Esophagus muscularis mucosa (tissue), 4 donors: ENCODE data around the gene TRIB2. TPM values are rescaled to one million over a fixed set of nuclear protein-coding genes. Genes with fewer than 3 reads are reported as not detected.

Source experiments
- DNase-seq: peaks from one replicate; pipeline ENCODE4 v3.0.0-alpha.2; 2017; ENCODE audit errors: extremely low spot score
- H3K27ac ChIP-seq, 4 donors: fragments of 200-600 bp; sonication (generic); replicated peaks in 1 of 4; 1 replicate in 3 of 4; 2 replicates in 1 of 4; pipeline ENCODE4 v1.5.1; 2016 to 2019; ENCODE audit warnings: mild to moderate bottlenecking in 1 of 4
- H3K27me3 ChIP-seq, 4 donors: fragments of 200-600 bp; sonication (generic); one replicate each; pipeline versions ENCODE4 v1.5.1 to v1.6.0; 2016 to 2019
- H3K36me3 ChIP-seq, 4 donors: fragments of 200-600 bp; sonication (generic); one replicate each; pipeline ENCODE4 v1.5.1; 2016 to 2019
- H3K4me1 ChIP-seq, 4 donors: fragments of 200-600 bp; sonication (generic); one replicate each; pipeline ENCODE4 v1.5.1; 2016 to 2019
- H3K4me3 ChIP-seq, 4 donors: fragments of 200-600 bp; sonication (generic); 1 replicate in 2 of 4; 2 replicates in 2 of 4; pipeline ENCODE4 v1.5.1; 2016 to 2019; ENCODE audit warnings: mild to moderate bottlenecking in 4 of 4, moderate library complexity in 1 of 4
- H3K9me3 ChIP-seq, 4 donors: fragments of 200-600 bp; sonication (generic); 1 replicate in 3 of 4; 2 replicates in 1 of 4; pipeline ENCODE4 v1.5.1; 2016 to 2019
- EP300 ChIP-seq: sonication (generic); formaldehyde crosslinking; IDR thresholded peaks from one replicate; pipeline ENCODE4 v1.6.1; 2017; ENCODE audit warnings: antibody characterized with exemption
- POLR2A ChIP-seq: fragments of 450-650 bp; IDR thresholded peaks from one replicate; pipeline ENCODE4 v1.6.1; 2017; ENCODE audit warnings: antibody characterized with exemption, moderate library complexity, mild to moderate bottlenecking, low read depth
- POLR2AphosphoS5 ChIP-seq, 2 donors: sonication (generic); formaldehyde crosslinking; IDR thresholded peaks; one replicate each; pipeline ENCODE4 v1.6.1; 2017; ENCODE audit warnings: antibody characterized with exemption in 2 of 2
- WGBS: methylation state at CpG from one replicate; pipeline ENCODE4 v1.1.5; 2018; 5-methylcytosine and 5-hydroxymethylcytosine counted together
- intact Hi-C: fragments of 100-400 bp; cut with DNase I; formaldehyde crosslinking; loops from one replicate; pipeline ENCODE4 v1.15.1; 2023
- total RNA-seq, 4 donors: library from RNA; depleted of rRNA; stranded (reverse); fragments of >200 nt; gene quantifications; one replicate each; pipeline versions ENCODE4 v1.1.0 to v1.2.1, GENCODE V29; 2016
- TF ChIP-seq, protein P1 (sequence below), 3 experiments: fragments of 200-600 bp in 2 of 3; fragments of 450-650 bp in 1 of 3; sonication (generic) in 2 of 3; IDR thresholded peaks; one replicate each; pipeline ENCODE4 v1.5.1; 2017 to 2019; ENCODE audit warnings: antibody characterized with exemption in 3 of 3, mild to moderate bottlenecking in 2 of 3, moderate library complexity in 1 of 3

TRIB2 gene
- total RNA-seq, 4 donors from 2014 or later, result 31.5 to 52.3 (median 39.2) TPM

DNA sequence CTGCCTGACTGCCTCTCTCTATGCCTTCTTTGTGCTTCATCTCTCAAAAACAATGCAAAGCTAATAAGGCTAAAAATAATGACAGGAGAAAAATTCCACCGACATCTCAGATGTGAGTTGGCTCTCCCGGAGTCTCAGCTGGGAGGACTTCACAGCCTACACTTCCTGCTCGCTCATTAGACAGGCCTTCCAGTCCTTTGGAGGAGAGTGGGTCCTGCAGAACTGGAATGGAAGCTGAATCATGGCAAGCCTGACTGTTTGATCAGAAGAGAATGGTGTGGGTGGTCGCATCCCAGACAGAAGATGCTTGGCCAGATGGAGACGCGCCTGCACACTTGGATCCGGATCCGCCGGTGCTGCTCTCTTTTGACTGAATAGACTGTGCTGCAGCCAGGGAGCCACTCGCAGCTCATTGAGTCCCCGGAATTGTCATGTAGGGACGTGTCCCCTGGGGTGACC lies 49.7 kb downstream of the TRIB2 start:
- H3K4me3 ChIP-seq, result no peak overlapping the region
- 67% methylated on average over 7 of the region's 12 CpGs for WGBS
- peak; percentile 68 for DNase-seq
- peaks cover 0 to 4% (median 0%) of the 10 kb centered on the region in 4 donors for H3K4me1 ChIP-seq
- no peaks in the 10 kb centered on the region for H3K36me3 ChIP-seq
- no peak overlapping the region for H3K27ac ChIP-seq
- TF ChIP-seq EP300, result no peak
- TF ChIP-seq, protein P1, sequence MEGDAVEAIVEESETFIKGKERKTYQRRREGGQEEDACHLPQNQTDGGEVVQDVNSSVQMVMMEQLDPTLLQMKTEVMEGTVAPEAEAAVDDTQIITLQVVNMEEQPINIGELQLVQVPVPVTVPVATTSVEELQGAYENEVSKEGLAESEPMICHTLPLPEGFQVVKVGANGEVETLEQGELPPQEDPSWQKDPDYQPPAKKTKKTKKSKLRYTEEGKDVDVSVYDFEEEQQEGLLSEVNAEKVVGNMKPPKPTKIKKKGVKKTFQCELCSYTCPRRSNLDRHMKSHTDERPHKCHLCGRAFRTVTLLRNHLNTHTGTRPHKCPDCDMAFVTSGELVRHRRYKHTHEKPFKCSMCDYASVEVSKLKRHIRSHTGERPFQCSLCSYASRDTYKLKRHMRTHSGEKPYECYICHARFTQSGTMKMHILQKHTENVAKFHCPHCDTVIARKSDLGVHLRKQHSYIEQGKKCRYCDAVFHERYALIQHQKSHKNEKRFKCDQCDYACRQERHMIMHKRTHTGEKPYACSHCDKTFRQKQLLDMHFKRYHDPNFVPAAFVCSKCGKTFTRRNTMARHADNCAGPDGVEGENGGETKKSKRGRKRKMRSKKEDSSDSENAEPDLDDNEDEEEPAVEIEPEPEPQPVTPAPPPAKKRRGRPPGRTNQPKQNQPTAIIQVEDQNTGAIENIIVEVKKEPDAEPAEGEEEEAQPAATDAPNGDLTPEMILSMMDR (IDR thresholded peaks at IDR 0.05), result no peak
- TF ChIP-seq POLR2AphosphoS5 (IDR thresholded peaks at IDR 0.05), result no peak
- TF ChIP-seq POLR2A, result no peak
- intact Hi-C loops, result no loop called here
- no peaks in the 10 kb centered on the region for H3K9me3 ChIP-seq
- no peaks in the 10 kb centered on the region for H3K27me3 ChIP-seq

DNA sequence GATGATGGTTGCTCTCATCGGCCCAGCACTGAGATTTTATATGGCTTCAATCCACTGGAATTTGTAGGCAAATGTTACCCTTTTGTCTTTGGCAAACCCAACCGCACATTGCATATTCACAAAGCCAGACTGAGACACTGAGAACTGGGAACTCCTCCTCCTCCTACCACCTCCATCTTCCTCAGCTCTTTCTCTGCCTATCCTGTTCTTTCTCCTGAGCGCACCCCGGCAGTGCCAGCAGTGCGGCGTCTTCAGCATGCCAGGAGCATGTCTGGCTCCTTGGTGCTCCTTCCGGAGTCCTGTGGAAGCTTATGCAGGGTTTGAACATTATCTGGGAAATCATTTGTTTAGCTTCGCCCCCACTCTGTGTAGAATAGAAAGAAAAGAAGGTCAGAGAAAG lies 50.8 kb downstream of the TRIB2 start:
- peak; percentile 66 for DNase-seq
- H3K4me1 ChIP-seq, result peaks cover 0 to 1% (median 0%) of the 10 kb centered on the region in 4 donors
- no peak for TF ChIP-seq EP300
- TF ChIP-seq, protein P1 (IDR thresholded peaks at IDR 0.05), result no peak
- TF ChIP-seq POLR2A, result no peak
- no peak for TF ChIP-seq POLR2AphosphoS5 (IDR thresholded peaks at IDR 0.05)
- no peaks in the 10 kb centered on the region for H3K9me3 ChIP-seq
- WGBS, result 96% methylated on average over 8 of the region's 8 CpGs
- intact Hi-C loops, result no loop called here
- H3K36me3 ChIP-seq, result no peaks in the 10 kb centered on the region
- no peak overlapping the region for H3K27ac ChIP-seq
- H3K4me3 ChIP-seq, result no peak overlapping the region
- no peaks in the 10 kb centered on the region for H3K27me3 ChIP-seq

DNA sequence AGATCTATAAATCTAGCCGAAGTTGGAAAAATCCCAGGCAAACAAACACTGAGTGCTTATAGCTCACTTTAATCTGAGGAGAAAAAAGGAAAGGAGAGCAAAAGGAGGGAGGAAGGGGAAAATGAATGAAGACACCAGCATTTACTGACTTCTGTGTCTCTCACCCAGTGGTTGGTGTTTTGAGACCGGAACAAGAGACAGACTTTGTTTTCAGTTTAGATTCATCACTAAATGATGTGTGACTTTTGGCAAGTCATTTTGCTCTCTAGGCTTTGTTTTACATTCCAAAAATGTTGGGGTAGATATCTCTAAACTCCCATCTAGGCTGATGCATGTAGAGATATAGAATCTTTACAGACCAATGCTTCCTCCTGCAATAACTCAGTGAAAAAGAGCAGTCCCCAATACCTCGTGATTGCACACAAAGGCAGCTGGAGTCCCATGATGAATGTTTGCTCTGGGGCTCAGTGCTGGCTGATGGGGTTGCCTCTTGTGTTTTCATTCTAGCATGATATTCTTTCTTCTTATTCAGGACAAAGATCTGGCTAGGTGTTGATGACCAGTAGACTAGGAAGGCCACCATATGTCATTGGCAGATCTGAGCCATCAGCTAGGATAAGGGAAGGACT lies 51.4 kb downstream of the TRIB2 start:
- Histone ChIP-seq H3K36me3 (no peaks in the 10 kb centered on the region), H3K4me3 (no peak overlapping the region), H3K27ac (no peak overlapping the region), H3K27me3 (no peaks in the 10 kb centered on the region), H3K9me3 (no peaks in the 10 kb centered on the region), H3K4me1 (no peaks in the 10 kb centered on the region)
- TF ChIP-seq EP300 (no peak), POLR2A (no peak), POLR2AphosphoS5 (IDR thresholded peaks at IDR 0.05) (no peak)
- TF ChIP-seq, protein P1 (IDR thresholded peaks at IDR 0.05), result no peak
- intact Hi-C loops, result no loop called here
- 72% methylated on average over 3 of the region's 3 CpGs for WGBS
- peak; percentile 1 for DNase-seq

DNA sequence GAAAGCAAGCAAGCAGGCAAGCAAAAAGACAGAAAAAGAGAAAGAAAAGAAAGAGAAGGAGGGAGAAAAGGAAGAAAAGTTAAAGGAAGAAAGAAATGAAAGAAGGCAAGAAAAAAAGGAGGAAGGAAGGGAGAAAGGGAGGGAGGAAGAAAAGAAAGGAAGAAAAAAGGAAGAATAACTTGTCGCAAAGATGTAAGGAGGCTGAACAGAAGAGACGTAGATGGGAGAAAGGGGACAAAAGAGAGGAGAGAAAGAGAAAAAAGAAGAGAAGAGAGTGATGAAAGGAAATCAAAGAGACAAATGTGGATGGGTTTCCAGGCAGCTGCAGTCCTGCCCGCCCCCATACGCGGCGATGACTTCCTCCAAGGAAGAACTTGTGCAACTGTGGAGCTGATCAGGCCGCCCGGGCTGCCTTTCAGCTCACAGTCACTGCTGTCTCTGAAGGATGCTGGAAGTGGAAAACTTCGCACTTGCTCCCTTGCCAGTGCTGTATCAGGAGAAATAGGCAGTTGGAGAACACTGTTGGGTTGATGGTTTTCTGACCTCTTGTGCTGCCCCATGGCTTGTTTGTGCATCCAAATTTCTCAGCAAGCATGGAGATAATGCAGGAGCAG lies 52.9 kb downstream of the TRIB2 start:
- Histone ChIP-seq H3K36me3 (no peaks in the 10 kb centered on the region), H3K9me3 (peaks cover 0 to under 1% (median 0%) of the 10 kb centered on the region in 4 donors), H3K27me3 (no peaks in the 10 kb centered on the region), H3K4me3 (no peak overlapping the region), H3K4me1 (no peaks in the 10 kb centered on the region), H3K27ac (no peak overlapping the region)
- intact Hi-C loops, result no loop called here
- TF ChIP-seq POLR2A (no peak), EP300 (no peak), POLR2AphosphoS5 (IDR thresholded peaks at IDR 0.05) (no peak)
- TF ChIP-seq, protein P1 (IDR thresholded peaks at IDR 0.05), result no peak
- DNase-seq, result peak; percentile 86
- WGBS, result 65% methylated on average over 9 of the region's 9 CpGs
